GM18909 (cell line): ENCODE measurements around the gene FSTL3.
"Not testable (repeated sequence)": the region's sequence is repeated elsewhere in the genome, so short reads cannot be mapped to it uniquely, and the experiment has no call there.

ENCODE experiments used
- ATAC-seq: cut with Tn5 transposase; IDR thresholded peaks from one replicate; pipeline ENCODE4 v1.9.1; 2021; ENCODE audit warnings: mild to moderate bottlenecking; ENCODE audit not compliant: unreplicated experiment, poor library complexity

FSTL3 gene

DNA sequence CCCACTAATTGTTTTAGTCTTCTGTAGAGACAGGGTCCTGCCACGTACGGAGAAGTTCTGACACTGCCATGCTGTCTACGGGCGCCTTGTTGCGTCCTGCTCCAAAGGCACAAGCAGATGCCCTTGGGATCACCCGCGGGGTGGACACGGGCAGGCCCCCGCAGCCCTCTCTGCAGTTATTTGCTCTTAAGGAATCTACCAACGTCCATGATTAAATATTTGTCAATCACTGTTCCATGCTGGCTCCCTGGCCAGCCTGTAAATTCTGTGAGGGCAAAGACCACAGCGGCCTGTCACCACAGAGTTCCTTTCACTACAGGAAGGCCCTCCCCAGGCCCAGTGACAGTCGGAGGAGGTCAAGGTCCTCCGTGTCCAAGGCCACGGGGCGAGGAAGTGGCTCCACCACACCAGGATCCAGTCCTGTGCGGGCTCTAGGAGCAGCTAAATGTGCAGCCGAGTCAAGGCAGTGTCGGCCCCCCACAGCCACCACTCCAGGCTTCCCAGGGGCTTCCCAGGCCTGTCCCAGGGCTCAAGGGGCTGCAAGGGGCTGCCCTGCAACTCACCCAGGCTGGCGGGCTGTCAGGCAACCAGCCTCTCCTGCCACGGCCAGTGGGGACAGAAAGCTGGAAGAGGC is 15.3 kb upstream of the FSTL3 start:
- no peak for ATAC-seq

DNA sequence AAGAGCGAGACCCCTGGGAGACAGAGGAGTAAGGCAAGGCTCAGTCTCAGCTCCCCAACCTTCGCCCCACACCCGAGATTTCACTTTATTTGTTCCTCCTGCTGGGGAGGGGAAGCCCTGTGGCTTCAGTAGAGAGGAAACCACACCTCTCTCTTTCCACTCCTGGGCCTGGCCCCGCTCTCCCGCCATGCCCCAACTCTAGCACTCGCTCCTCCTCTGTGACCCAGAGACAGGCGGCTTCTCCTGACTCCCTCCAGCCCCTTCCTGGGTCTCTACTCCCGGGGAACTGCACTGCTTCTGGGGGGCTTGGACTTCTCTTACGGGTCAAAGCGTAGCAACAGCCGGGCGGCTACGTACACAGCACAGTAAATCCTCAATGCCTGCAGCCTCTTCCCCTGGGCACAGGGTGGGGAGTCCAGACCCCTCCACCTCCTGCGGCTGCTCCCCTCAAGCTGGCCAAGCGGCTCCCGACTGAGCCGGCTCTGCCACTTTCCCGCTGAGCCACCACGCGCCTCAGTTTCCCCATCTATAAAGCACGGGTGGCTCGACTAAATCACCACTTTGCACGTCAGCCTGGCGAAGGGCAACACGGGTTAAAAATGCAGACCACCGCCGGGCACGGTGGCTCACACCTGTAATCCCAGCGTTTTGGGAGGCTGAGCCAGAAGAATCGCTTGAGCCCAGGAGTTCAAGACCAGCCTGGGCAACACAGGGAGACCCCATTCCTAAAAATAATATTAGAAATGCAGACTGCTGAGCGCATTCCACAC is 14.6 kb upstream of the FSTL3 start:
- no peak for ATAC-seq

DNA sequence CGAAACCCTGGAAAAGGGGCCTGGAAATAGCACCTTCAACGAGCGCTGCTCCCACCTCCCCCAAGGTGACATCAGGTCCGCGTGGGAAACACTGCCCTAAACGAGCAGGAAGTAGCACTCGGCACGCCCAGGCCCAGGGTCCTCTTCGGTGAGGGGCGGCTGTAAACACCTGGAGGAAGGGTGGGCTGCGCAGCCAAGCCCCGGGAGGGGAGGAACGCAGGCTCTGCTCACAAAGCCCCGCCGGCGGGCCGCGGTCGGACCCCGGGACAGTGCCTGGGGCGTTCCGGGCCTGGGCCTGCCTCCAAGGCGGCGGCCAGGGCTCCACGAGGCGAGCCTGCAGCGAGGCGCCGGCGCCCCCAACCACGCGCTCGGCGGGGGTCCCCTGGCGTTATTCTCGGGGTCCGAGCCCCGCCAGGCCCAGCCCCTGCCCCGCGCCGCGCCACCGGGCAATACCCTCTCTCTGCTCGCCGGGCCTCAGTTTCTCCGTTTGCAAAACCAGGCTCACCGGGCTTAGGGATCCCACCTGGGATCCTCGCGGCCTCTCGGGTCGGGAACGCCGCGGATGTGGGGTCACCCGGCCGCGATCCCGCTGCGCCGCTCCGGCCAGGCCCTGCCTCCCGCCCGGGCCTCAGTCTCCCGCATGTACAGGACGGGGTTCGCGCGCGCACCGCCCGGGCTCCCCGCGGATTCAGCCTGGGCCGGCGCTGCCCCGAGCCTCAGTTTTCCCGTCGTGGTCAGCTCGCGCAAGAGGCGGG is 13.8 kb upstream of the FSTL3 start:
- peak; percentile 15 for ATAC-seq

- ATAC-seq, result peak; percentile 56
These were observed 13.1 kb upstream of the FSTL3 start, which contains the start of gene RNF126 for GRCh38 chr19:662962-663681. TSS of gene RNF126 (minus strand) at chr19:663214. CDS start at chr19:663121, 93 bp downstream.

GRCh38 chr19:663682-664117 is 12.5 kb upstream of the FSTL3 start:
- no peak for ATAC-seq

DNA sequence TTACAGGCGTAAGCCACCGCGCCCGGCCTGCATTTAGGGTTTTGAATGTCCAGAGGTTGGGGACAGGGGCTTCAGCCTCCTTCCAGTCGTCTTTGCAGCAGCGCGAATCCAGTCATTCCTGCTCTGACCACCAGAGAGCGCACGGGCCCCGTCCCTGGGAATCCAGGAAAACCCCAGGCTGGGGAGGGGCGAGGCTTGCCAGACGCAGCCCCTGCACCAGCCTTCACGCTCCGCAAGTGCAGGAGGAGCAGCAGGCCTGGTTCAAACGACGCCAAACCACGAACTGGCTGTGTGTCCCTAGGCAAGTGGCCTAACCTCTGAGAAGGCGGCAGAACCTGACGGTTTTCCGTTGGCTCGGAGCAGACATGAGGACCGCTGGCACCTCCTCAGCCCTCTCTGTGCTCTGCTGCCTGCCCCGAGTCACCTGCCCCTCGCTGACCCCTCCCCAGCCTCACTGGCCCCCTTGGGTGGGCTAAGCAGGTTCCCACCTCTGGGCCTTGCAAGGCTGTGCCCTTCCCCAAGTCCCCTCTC is 11.2 kb upstream of the FSTL3 start:
- no peak for ATAC-seq

DNA sequence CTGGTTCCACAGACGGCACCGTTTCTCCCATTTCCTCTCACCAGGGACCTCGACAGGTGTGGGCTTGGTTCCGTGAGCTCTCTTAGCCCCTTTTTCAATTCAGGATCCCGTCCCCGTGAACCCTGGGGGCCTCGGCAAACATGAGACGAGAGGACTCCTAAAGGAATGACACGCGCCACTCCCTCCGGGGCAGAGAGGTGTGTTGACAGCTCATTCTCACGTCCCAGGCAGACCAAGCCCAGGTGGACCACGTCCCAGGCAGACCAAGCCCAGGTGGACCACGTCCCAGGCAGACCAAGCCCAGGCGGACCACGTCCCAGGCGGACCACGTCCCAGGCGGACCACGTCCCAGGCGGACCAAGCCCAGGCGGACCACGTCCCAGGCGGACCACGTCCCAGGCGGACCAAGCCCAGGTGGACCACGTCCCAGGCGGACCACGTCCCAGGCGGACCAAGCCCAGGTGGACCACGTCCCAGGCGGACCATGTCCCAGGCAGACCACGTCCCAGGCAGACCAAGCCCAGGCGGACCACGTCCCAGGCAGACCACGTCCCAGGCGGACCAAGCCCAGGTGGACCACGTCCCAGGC is 9.1 kb upstream of the FSTL3 start:
- not testable (repeated sequence) for ATAC-seq

GRCh38 chr19:668675-669434 is 7.3 kb upstream of the FSTL3 start:
- ATAC-seq, result not testable (repeated sequence)

DNA sequence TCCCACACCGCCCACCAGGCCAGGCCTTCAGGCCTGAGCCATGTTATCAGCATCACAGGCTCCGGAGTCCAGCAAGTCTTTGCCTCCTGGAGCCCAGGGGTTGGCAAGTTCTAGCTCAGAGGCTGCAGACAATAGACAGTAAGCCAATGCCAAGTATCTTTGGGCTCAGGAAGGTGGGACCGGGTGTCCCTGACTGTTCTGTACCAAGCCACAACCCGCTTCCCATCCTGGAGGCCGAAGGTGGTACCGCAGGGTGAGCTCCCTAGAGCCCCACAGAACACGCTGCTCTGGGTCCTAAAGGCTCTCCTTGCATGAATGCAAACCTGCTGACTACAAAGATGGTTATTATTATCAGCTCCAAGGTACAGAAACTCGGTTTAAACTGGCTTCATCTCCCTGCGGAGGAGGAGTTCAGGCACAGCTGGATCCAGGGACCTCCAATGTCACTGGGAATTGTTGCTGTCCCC is 5.5 kb upstream of the FSTL3 start:
- ATAC-seq, result no peak

DNA sequence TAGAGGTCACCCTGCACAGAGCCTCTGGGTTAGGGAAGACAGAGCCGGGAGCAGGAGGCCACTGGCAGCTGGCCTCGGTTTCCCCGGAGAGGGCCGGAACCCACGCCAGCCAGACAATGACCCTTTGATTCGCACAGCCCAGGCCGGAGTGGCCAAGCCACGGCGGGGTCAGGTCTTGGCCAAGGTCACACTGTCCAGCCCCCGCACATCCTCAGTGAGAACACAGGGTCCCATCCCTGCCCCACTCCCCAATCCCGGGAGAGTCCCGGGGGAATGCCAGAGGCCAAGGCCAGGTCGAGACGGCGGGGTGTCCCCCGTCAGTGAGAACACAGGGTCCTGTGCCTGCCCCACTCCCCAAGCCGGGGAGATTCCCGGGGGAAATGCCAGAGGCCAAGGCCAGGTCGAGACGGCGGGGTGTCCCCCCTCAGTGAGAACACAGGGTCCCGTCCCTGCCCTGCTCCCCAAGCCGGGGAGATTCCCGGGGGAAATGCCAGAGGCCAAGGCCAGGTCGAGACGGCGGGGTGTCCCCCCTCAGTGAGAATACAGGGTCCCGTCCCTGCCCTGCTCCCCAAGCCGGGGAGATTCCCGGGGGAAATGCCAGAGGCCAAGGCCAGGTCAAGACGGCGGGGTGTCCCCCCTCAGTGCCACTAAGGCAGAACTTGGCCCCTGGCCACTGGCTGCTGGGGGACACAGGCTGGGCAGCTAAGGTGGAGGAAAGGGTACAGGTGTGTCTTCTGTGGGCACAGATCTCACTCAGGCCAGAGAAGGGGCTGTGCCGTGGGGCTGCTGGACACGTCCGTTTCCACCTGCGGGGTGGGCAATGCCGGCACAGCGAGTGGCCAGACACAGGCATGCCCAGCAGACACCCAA is 1.7 kb upstream of the FSTL3 start:
- no peak for ATAC-seq

GRCh38 chr19:676007-676338 is 219 bp upstream of the FSTL3 start:
- no peak for ATAC-seq

DNA sequence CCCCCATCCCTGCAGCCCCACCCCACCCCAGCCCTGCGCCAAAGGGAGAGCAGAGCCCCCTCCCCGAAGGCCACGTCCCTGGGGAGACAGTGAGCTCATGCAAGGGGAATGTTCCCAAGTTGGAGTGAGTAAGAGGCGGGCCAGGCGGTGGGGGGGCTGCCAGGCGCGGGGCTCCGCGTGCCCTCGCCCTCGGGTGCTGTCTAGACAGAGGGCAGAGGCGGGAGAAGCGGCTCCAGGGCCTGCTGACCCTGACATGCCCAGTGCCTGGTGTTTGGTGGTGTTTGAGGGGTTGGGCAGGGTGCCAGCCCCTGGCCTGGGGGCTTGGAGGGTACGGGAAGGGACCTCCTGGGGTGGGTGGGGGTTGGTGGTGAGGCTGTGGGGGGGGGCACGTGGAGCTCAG is 1.0 kb downstream of the FSTL3 start:
- no peak for ATAC-seq

DNA sequence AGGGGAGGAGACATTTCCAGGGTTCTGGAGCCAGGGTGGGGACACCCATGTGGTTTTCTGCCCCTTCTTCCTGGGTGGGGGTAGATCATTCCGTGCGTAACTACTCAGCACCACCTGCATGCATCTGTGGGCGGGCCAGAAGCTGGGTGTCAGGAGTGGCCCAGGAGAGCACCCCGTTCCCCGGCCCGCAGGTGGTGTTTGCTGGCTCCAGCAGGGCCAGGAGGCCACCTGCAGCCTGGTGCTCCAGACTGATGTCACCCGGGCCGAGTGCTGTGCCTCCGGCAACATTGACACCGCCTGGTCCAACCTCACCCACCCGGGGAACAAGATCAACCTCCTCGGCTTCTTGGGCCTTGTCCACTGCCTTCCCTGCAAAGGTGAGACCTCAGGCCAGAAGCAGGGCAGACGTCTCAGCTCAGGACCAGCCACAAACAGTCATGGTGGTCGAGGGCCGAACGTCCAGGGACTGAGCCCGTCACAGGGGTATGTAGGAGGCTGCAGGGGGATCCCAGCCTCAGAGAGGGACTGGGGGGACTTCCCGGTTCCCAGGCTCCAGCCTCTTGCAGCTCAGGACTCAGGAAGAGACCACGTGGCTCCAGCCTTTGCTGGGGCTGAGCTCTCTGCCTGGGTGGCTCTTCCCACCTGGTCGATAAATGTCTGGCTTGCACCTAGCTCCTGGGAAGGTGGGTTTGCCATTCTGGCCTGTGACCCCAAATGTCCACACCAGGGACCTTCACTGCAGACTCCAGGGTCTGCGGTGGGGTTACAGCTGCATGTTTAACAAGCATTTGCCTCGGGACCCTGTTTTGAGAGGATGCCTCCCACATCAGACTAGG is 1.6 kb downstream of the FSTL3 start:
- no peak for ATAC-seq

DNA sequence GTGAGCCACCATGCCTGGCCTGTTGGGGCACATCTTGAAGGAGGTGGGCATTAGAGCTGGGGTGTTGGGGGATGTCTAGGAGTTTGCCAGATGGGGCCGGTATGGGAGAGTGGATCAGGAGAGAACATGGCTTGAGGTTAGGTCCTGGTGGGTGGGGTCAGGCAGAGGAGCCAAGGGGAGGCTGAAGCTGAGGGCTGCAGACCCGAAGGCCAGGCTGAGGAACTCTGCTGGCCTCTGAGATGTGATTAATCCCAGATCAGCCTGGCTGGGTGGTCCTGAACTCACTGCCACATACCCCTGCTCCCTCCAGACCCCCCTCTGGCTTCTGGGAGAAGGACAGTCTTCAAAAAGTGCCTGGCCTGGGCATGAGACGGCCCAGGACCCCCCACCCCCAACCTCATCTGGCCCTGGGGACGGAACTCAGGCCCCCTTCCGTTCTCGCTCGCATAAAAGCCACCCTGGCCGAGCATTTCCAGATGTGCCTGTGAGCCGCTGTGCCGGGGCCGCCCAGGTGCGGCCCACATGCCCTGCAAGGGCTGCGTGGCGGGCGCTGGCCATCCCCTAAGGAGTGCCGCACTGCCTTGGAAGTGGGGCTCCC is 2.7 kb downstream of the FSTL3 start:
- no peak for ATAC-seq

DNA sequence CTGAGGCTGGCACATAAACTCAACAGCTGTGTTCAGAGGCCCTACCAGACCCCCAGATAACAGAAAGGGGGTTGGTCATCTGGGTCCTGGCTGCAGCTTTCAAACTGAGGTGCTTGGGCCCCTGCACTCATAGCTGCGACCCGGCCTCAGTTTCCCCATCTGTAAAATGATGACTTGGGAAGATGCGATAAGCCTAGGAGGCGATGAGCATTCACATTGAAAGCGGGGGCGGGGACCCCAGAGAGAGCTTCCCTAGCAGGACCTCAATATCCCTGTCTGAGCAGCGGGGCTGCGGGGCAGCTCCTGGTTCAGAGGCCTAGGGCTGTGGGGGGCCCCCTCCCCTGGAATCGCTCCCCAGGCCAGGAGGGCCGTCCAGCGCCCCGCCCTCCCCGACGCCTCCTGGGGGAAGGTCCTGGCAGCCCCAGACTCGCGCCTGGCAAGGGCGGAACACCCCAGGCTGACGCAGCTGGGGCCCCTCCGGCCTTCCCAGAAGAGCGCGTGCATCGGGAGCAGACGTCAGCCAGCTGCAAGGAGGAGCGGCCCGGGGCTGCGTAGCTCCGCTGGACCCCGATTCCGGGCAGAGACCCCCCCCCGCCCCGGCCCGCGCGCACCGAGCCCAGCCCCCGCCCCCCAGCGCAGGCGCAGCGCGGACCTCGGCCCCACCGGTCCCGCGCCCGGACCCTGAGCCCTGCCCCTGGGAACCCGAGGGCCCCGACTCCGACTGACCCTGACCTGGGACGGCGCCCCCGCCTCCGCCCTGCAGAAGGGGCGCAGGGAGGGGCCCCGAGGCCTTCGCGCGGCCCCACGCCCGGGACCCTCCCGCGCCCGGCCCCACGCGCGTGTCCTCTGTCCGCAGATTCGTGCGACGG is 3.5 kb downstream of the FSTL3 start:
- ATAC-seq, result peak; percentile 23
